ENCODE data around the gene CLEC5A.
"Not testable (repeated sequence)": the region's sequence is repeated elsewhere in the genome, so short reads cannot be mapped to it uniquely, and the experiment has no call there.

Gene CLEC5A

GRCh38 chr7:141945356-141945755, 1.4 kb downstream of the CLEC5A start:
- DNase-seq, result no peak

- DNase-seq, result no peak
These were observed 2.0 kb downstream of the CLEC5A start for GRCh38 chr7:141944811-141945210.

DNA sequence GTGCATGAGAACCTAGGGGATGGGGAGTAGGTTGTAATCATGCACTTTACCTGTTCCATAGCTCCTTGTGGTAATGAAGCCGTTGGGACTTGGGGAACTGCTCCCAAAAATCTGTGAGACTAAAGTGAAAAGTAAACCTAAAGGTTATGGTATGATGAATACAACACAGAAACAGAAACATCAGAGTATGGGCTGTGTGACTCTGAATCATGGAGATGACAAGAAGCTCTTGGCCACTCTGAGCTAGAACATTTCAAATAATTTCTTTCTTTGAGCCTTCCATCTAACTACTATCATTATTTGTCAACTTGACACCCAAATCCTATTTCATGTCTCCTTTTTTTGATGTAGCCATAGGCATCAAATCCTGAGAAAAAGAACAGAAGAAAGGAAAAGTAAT, 2.9 kb downstream of the CLEC5A start:
- no peak for DNase-seq

- no peak for DNase-seq
These were observed 5.7 kb downstream of the CLEC5A start for GRCh38 chr7:141941075-141941474.

DNA sequence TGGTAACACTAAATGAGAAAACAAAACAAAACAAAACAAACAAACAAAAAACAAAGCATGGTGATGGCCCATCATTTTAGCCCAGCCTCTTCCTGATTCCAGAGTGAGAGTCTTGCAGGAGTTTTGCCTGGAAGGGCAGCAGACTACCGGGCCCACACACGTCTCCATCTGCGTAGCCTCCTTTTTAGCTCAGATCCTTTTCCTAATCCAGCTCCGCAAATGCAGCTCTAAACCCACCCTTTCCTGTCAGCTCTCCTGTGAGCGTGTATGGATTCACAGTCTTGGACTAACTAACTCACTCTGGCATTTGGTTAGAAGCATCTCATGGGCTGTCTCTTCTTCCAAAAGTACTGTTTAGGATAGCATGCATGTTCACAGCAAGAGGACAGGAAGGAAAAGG, 16.6 kb downstream of the CLEC5A start:
- DNase-seq, result no peak

GRCh38 chr7:141928845-141929195, 18.0 kb downstream of the CLEC5A start:
- no peak for DNase-seq

DNA sequence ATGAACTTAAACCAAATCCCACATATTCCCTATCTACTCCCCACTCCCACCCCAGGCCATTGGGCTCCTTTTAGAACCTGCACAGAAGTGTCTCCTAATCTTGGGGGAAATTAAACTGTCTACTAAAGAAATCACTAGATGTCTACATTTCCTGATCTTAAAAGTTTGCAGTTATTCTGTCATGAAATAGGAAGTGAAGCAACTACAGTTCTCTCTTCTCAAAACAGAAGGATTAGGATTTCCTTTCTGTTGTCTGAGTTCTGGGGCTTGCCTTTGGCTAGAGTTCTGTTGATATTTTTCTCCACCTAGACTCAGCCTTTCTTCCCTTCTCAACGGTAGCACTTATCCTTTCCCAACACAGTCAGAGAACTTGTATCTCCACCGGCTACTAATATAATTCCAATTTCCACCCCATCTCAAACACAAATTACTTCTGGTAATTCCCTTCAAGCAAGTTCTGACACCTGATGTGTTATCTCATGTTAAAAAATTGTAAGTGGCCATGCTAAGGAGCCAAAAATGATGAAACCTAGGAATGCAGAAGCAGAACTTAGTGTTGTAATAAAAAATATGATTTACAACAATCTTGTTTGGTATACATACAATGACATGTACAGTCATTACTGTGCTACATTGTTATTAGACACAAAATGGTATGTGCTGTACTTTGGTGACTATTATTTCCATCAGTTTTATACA, 18.5 kb downstream of the CLEC5A start:
- DNase-seq, result no peak

DNA sequence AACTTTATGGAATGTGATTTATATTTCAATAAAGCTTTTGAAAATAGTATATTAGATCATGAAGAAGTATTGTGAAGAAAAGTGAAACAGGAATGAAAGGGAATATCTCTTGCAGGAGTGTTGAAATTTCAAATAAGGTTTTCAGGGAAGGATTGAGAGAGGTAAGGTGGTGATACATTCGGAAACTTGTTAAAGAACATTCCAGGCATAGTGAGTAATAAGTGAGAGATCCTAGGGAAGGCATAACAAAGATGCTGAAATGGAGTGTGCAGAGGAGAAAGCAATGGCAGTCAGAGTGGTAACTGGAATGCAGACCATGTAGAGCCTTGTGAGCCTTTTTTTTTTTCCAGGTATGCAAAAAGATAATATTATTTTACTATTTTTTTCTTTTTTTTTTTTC, 26.5 kb downstream of the CLEC5A start:
- DNase-seq, result no peak

DNA sequence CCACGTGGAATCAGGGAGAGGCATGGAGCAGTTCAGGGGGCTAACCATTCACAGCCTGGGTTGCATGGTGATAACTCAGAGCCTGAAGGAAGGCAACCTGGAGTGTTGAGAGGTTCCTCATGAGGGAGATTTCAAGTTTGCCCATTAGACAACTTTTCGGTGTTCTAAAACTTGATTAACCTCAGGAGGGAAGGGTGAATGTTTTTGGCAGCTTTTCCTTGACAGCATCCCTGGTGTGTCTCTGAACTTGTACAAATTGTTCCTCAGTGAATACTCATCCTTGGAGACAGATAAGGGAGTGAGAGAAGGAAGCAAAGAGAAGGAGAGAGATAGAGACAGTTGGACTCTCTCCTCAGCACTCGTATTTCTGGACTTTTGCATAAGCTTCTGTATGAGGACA, 30.7 kb downstream of the CLEC5A start, which contains the start of gene OR9A4:
TSS of gene OR9A4 (plus strand) at position 301 of the 400 bp plus-strand sequence. CDS start 2,477 bp downstream, outside the sequence.
- no peak for DNase-seq

- no peak for DNase-seq
These were observed 31.2 kb downstream of the CLEC5A start for GRCh38 chr7:141915565-141915964.

DNA sequence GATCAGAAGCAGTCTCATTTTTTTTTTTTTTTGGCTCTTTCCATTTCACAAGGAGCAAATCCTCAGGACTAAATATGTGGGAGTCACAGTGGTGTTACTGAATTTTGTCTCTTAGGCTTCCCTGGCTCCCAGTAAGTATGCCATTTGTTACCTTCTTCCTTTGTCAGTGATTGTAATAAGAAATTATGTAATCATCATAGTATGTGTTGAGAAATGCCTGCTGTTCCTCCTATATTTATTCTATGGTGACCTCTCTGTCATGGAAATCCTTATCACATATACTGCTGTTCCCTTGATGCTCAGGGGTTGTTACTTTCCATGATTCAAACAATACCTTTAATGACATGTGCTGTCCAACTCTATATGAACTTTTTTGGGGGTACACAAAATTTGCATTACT, 35.4 kb downstream of the CLEC5A start:
- DNase-seq, result no peak

GRCh38 chr7:141906285-141906684, 40.5 kb downstream of the CLEC5A start:
- DNase-seq, result no peak

GRCh38 chr7:141899366-141899765, 47.4 kb downstream of the CLEC5A start:
- DNase-seq, result not testable (repeated sequence)

DNA sequence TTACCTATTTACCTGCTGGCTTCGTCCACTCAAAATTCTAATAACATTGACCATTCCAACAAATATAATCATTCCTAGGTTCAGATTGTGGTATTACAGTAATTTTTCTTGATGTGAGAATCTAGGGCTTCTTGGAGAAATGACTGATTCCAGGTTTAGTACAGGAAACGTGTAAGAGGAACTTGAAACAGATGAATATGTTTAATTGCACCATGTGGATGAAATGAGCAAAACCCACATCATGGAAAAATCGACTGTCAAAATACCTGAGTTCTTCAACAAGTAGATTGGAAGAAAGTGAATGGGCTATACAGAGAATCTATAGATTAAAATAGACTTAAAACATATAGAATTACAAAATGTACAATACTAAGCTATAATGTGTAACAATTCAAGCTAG, 55.4 kb downstream of the CLEC5A start:
- DNase-seq, result no peak

DNA sequence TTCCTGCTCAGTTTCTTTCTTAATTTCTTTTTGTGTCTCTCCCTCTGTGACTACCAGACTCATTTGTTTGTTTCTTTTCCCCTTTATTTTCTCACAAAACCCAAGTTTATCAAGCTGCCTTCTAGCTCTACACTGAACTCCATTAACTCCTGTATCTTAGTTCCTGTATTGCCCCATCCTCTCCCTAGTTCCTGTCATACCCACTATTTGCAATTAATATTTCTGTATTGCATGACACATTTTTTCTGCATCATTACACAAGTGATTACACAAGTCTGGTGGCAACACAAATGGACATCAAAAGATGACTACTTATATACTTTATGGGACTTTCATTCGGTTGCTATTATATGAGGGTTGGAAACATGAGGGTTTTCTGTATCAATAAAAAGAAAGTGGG, 57.5 kb downstream of the CLEC5A start:
- no peak for DNase-seq

- no peak for DNase-seq
These were observed 62.1 kb downstream of the CLEC5A start for GRCh38 chr7:141884539-141885225.

DNA sequence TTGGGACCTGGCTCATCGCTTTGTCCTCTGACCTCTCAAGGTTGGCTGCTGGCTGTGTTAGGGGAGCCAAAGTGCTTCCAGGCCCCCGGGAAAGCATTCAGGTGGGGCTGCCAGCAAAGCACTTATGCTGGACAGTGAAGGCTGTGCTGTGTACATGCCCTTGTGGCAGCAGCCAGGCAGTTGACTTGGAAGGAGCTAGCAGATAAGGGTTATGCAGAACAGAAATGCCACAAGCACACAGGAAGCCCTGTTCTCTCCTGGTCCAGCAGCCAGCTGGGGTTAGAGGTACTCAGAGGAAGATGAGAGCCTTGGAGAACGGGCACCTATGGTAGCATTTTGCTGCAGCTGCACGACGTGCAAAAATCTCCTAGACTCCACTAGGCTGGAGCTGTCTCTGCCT, 65.8 kb downstream of the CLEC5A start:
- no peak for DNase-seq

- no peak for DNase-seq
These were observed 69.4 kb downstream of the CLEC5A start for GRCh38 chr7:141877365-141877764.
